K562 (cell line): ENCODE measurements around the gene ZEB2. TPM values are rescaled to one million over a fixed set of nuclear protein-coding genes. Genes with fewer than 3 reads are reported as not detected.

Experiments used
- ATAC-seq: fragments of 200-7000 bp; cut with Tn5 transposase; 3 replicates; pipeline ENCODE4 v1.9.1; 2020; ENCODE audit warnings: moderate library complexity
- BruUV-seq: library from RNA; stranded (reverse); fragments of 400-500 nt; replicated peaks from 2 replicates; lab custom pipeline; 2021; lab: Mats Ljungman, UMichigan
- CTCF ChIA-PET: fragments of 300-600 bp; formaldehyde crosslinking; extraction: SDS; loops from one replicate; lab custom pipeline; 2021; ENCODE audit warnings: low intra/inter-chr PET ratio; lab: Yijun Ruan, JAX
- POLR2A ChIA-PET: fragments of 300-600, 350-650 bp; sonication (Branson Sonifier 250); formaldehyde crosslinking; extraction: SDS; loops from one replicate; lab custom pipeline; 2021; ENCODE audit warnings: antibody characterized with exemption, inconsistent platforms; lab: Yijun Ruan, JAX
- DNase-seq, 4 experiments: peaks; one replicate each; pipeline versions ENCODE4 v3.0.0 to v3.0.0-alpha.2; 2011 to 2018; ENCODE audit warnings: low spot score in 3 of 4, mixed read lengths in 3 of 4; ENCODE audit errors: extremely low read depth in 1 of 4
- FAIRE-seq: peaks from 2 replicates; lab custom pipeline; 2011; peaks lifted over from hg19 to GRCh38; lab: Jason Lieb, UNC
- H2AFZ ChIP-seq: 2 replicates; pipeline ENCODE4 v1.6.0; 2011; ENCODE audit warnings: low read depth, low read length, control low read depth, inconsistent platforms
- H3K27ac ChIP-seq: fragments of 200-600 bp; 3 replicates; pipeline ENCODE4 v1.8.0; 2011; ENCODE audit warnings: low read depth, mild to moderate bottlenecking, control low read depth, inconsistent platforms, low read length, moderate library complexity, mixed read lengths; ENCODE audit errors: extremely low read depth
- H3K27me3 ChIP-seq, 2 experiments: fragments of 300-600 bp in 1 of 2; 2 replicates in 1 of 2; 3 replicates in 1 of 2; pipeline versions ENCODE4 v1.6.0 to v1.8.0; 2011; ENCODE audit warnings: inconsistent platforms in 2 of 2, low read length in 2 of 2, mild to moderate bottlenecking in 1 of 2, mixed read lengths in 1 of 2, moderate library complexity in 1 of 2; ENCODE audit not compliant: control insufficient read depth in 2 of 2, insufficient read depth in 2 of 2
- H3K36me3 ChIP-seq: fragments of 300-600 bp; 3 replicates; pipeline ENCODE4 v1.8.0; 2011; ENCODE audit warnings: mild to moderate bottlenecking, low read length, inconsistent platforms; ENCODE audit not compliant: control insufficient read depth, insufficient read depth
- H3K4me1 ChIP-seq, 2 experiments: fragments of 200-600 bp in 1 of 2; replicated peaks in 1 of 2; 2 replicates in 1 of 2; 3 replicates in 1 of 2; pipeline versions ENCODE4 v1.5.1 to v1.8.0; 2011; ENCODE audit warnings: inconsistent platforms in 2 of 2, low read length in 2 of 2, mild to moderate bottlenecking in 1 of 2, mixed read lengths in 1 of 2, moderate library complexity in 1 of 2; ENCODE audit not compliant: control insufficient read depth in 2 of 2, insufficient read depth in 2 of 2
- H3K4me2 ChIP-seq: 2 replicates; pipeline ENCODE4 v1.6.1; 2011; ENCODE audit warnings: low read length, control low read depth, inconsistent platforms, mixed read lengths; ENCODE audit not compliant: insufficient read depth
- H3K4me3 ChIP-seq: fragments of 200-600 bp; sonication (generic), shearing (Covaris generic); 2 replicates; pipeline ENCODE4 v1.5.1; 2016; ENCODE audit warnings: control low read depth, inconsistent platforms
- H3K79me2 ChIP-seq: fragments of 200-600 bp; 3 replicates; pipeline ENCODE4 v1.8.0; 2011; ENCODE audit warnings: low read length, inconsistent platforms; ENCODE audit not compliant: control insufficient read depth, insufficient read depth
- H3K9ac ChIP-seq, 2 experiments: 2 replicates each; pipeline versions ENCODE4 v1.6.0 to v1.6.1; 2011; ENCODE audit warnings: low read depth in 2 of 2, low read length in 2 of 2, control low read depth in 1 of 2, inconsistent platforms in 1 of 2, mild to moderate bottlenecking in 1 of 2, mixed read lengths in 1 of 2; ENCODE audit not compliant: insufficient read depth in 1 of 2
- H3K9me1 ChIP-seq: one replicate; pipeline ENCODE4 v1.6.0; 2011; ENCODE audit warnings: inconsistent platforms, mild to moderate bottlenecking, low read length, moderate library complexity; ENCODE audit not compliant: control insufficient read depth, insufficient read depth
- H3K9me3 ChIP-seq: replicated peaks from 2 replicates; pipeline ENCODE4 v1.5.1; 2011; ENCODE audit warnings: low read depth, low read length, inconsistent platforms; ENCODE audit not compliant: control insufficient read depth, insufficient read depth
- H4K20me1 ChIP-seq: replicated peaks from 2 replicates; pipeline ENCODE4 v1.6.1; 2011; ENCODE audit warnings: low read length, inconsistent platforms, mixed read lengths; ENCODE audit not compliant: control insufficient read depth, insufficient read depth
- C11orf30 ChIP-seq: fragments of 450-650 bp; IDR thresholded peaks from 2 replicates; pipeline ENCODE4 v1.6.1; 2016; ENCODE audit warnings: low read depth, mild to moderate bottlenecking
- MAFF ChIP-seq: IDR thresholded peaks from 2 replicates; pipeline ENCODE4 v1.6.1; 2012; ENCODE audit warnings: low read length, improper control_type of control experiment
- MAFG ChIP-seq: fragments of 450-650 bp; conservative IDR thresholded peaks from 2 replicates; pipeline ENCODE4 v1.6.1; 2016; ENCODE audit warnings: missing genetic modification characterization, missing compliant biosample characterization
- MCM3 ChIP-seq: fragments of 450-650 bp; IDR thresholded peaks from 2 replicates; pipeline ENCODE4 v1.6.1; 2016
- NFATC3 ChIP-seq: fragments of 450-650 bp; IDR thresholded peaks from 2 replicates; pipeline ENCODE4 v1.6.1; 2017; ENCODE audit warnings: mild to moderate bottlenecking
- ZNF316 ChIP-seq: fragments of 450-650 bp; IDR thresholded peaks from 2 replicates; pipeline ENCODE4 v1.6.1; 2016
- WGBS: fragments of 100-300 bp; shearing (Covaris generic); methylation state at CpG from one replicate; pipeline ENCODE4 v1.1.6; 2016; ENCODE audit warnings: low coverage, mixed read lengths; ENCODE audit not compliant: insufficient coverage; ENCODE audit errors: missing lambda C conversion rate; 5-methylcytosine and 5-hydroxymethylcytosine counted together
- in situ Hi-C: fragments of 300-500 bp; cut with MboI; formaldehyde crosslinking; loops from 4 replicates; pipeline ENCODE4 v1.15.0; 2018; ENCODE audit warnings: inconsistent platforms, mixed read lengths
- intact Hi-C: fragments of 100-400 bp; cut with micrococcal nuclease; formaldehyde crosslinking; loops from 2 replicates; pipeline ENCODE4 v1.14.2; 2022
- polyA plus RNA-seq, 8 experiments: library from polyadenylated mRNA; depleted of rRNA in 4 of 8; stranded (reverse) in 5 of 8; unstranded in 3 of 8; fragments of >200 nt; fragmentation: Nextera tagmentation in 2 of 8; fragmentation: Illumina TruSeq in 1 of 8; extraction: Ambion mirVana in 2 of 8; extraction: Trizol in 1 of 8; gene quantifications; 2 replicates each; pipeline versions ENCODE4 v1.2.1 to v1.2.3, GENCODE V29; 2011 to 2014; ENCODE audit warnings: inconsistent platforms in 1 of 8, missing spikeins in 1 of 8
- total RNA-seq, 7 experiments: library from RNA; depleted of rRNA in 6 of 7; stranded (reverse); fragments of >200 nt in 6 of 7; fragmentation: Illumina TruSeq in 2 of 7; extraction: Trizol in 2 of 7; gene quantifications; 2 replicates each; pipeline versions ENCODE4 v1.2.1 to v1.2.3, GENCODE V29; 2011 to 2021; ENCODE audit warnings: low replicate concordance in 1 of 7
- TF ChIP-seq, protein P1 (sequence below): IDR thresholded peaks from 2 replicates; pipeline ENCODE4 v1.6.1; 2012; ENCODE audit warnings: low read depth, low read length, improper control_type of control experiment, borderline replicate concordance

The ZEB2 gene
- total and polyA plus RNA-seq, 9 of the 15 experiments (the other 6 are each of a cell fraction or from before 2014, with no cell fraction given), result 15.1 to 113 (median 72.3) TPM

- intact Hi-C loops, result no loop called here
- Histone ChIP-seq H3K9me3 (no peaks in the 10 kb centered on the region), H4K20me1 (0 out of 2 replicates have a peak, but pooled peaks cover 3% of the 10 kb centered on the region), H3K27me3 (no peaks in the 10 kb centered on the region), H3K9me1 (no peaks in the 10 kb centered on the region), H3K9ac (no peak overlapping the region), H3K27ac (no peak overlapping the region), H3K4me1 (no peaks in the 10 kb centered on the region)
- FAIRE-seq (no peak), DNase-seq (no peak)
- TF ChIP-seq, protein P1, sequence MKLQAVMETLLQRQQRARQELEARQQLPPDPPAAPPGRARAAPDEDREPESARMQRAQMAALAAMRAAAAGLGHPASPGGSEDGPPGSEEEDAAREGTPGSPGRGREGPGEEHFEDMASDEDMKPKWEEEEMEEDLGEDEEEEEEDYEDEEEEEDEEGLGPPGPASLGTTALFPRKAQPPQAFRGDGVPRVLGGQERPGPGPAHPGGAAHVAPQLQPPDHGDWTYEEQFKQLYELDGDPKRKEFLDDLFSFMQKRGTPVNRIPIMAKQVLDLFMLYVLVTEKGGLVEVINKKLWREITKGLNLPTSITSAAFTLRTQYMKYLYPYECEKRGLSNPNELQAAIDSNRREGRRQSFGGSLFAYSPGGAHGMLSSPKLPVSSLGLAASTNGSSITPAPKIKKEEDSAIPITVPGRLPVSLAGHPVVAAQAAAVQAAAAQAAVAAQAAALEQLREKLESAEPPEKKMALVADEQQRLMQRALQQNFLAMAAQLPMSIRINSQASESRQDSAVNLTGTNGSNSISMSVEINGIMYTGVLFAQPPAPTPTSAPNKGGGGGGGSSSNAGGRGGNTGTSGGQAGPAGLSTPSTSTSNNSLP, result no peak
- TF ChIP-seq MAFF (0 out of 2 replicates have a peak, but pooled peaks have one; percentile 20), ZNF316 (peak; percentile 57), NFATC3 (no peak), MCM3 (no peak), MAFG (tag) (0 out of 2 replicates have a peak, but pooled peaks have one; percentile 20), C11orf30 (peak; percentile 48; the same call in 1 of the 2 replicates)
- TF ChIP-seq, all 486 proteins: peak for 4
- H3K4me3 ChIP-seq, result no peak overlapping the region
- H3K36me3 ChIP-seq, result peaks cover 98% of the 10 kb centered on the region
- BruUV-seq, result no TSS peak
- ChIA-PET POLR2A (no interaction called here), CTCF (no interaction called here)
- 94% methylated on average over 9 of the region's 9 CpGs for WGBS
- peaks cover 42% of the 10 kb centered on the region; the same call in 2 of the 3 replicates for H3K79me2 ChIP-seq
- in situ Hi-C loops, result no loop called here
- H3K4me2 ChIP-seq, result no peak overlapping the region
- no peak for ATAC-seq
- no peak overlapping the region for H2AFZ ChIP-seq
These were observed 115.2 kb downstream of the ZEB2 start for GRCh38 chr2:144404586-144405314.
